HEK293 (cell line): ENCODE measurements around the gene NGB.

Experiments used
- CTCF ChIA-PET: fragments of 350-600 bp; formaldehyde crosslinking; extraction: SDS; loops from one replicate; lab custom pipeline; 2021; ENCODE audit warnings: antibody characterized with exemption; lab: Yijun Ruan, JAX
- POLR2A ChIA-PET: fragments of 300-600 bp; formaldehyde crosslinking; extraction: SDS; loops from one replicate; lab custom pipeline; 2020; ENCODE audit warnings: antibody characterized with exemption, inconsistent platforms; lab: Yijun Ruan, JAX
- H3K27ac ChIP-seq: fragments of 200-500 bp; sonication (Bioruptor generic); 2 replicates; pipeline ENCODE4 v1.5.1; 2014; ENCODE audit warnings: low read depth, low read length, control low read depth, inconsistent platforms; ENCODE audit errors: extremely low read depth
- H3K36me3 ChIP-seq, 2 experiments: fragments of 200-500 bp in 1 of 2; sonication (Bioruptor generic) in 1 of 2; 1 replicate in 1 of 2; 2 replicates in 1 of 2; pipeline ENCODE4 v1.5.1; 2014 to 2017; ENCODE audit warnings: inconsistent platforms in 2 of 2, low read length in 2 of 2; ENCODE audit not compliant: control insufficient read depth in 2 of 2, insufficient read depth in 1 of 2
- H3K4me1 ChIP-seq: fragments of 200-500 bp; sonication (Bioruptor generic); 2 replicates; pipeline ENCODE4 v1.5.1; 2014; ENCODE audit warnings: mild to moderate bottlenecking, low read length, inconsistent platforms; ENCODE audit not compliant: control insufficient read depth, insufficient read depth
- H3K4me3 ChIP-seq: 2 replicates; pipeline ENCODE4 v1.5.1; 2011; ENCODE audit warnings: low read depth, mild to moderate bottlenecking, control low read depth, low read length, moderate library complexity
- H3K9me3 ChIP-seq: fragments of 200-500 bp; sonication (Bioruptor generic); 2 replicates; pipeline ENCODE4 v1.5.1; 2014; ENCODE audit warnings: low read depth, low read length, inconsistent platforms; ENCODE audit not compliant: control insufficient read depth, insufficient read depth
- AEBP2 ChIP-seq: fragments of 450-650 bp; formaldehyde crosslinking; IDR thresholded peaks from 2 replicates; pipeline ENCODE4 v1.5.1; 2016; ENCODE audit warnings: missing biosample characterization, missing genetic modification characterization, borderline replicate concordance
- BCL6B ChIP-seq: fragments of 450-650 bp; formaldehyde crosslinking; IDR thresholded peaks from 2 replicates; pipeline ENCODE4 v1.5.1; 2017; ENCODE audit warnings: missing biosample characterization, missing genetic modification characterization
- EGR2 ChIP-seq: fragments of 450-650 bp; formaldehyde crosslinking; IDR thresholded peaks from 2 replicates; pipeline ENCODE4 v1.5.1; 2016; ENCODE audit warnings: low read depth, missing biosample characterization, missing genetic modification characterization
- ELK4 ChIP-seq: IDR thresholded peaks from 2 replicates; pipeline ENCODE4 v1.6.1; 2011; ENCODE audit warnings: mild to moderate bottlenecking, low read depth, low read length, borderline replicate concordance
- GLIS2 ChIP-seq: fragments of 450-650 bp; formaldehyde crosslinking; IDR thresholded peaks from 2 replicates; pipeline ENCODE4 v1.5.1; 2016; ENCODE audit warnings: missing biosample characterization, missing genetic modification characterization
- MYNN ChIP-seq: fragments of 450-650 bp; formaldehyde crosslinking; IDR thresholded peaks from 2 replicates; pipeline ENCODE4 v1.5.1; 2016; ENCODE audit warnings: missing biosample characterization, missing genetic modification characterization, borderline replicate concordance
- MZF1 ChIP-seq: fragments of 450-650 bp; formaldehyde crosslinking; IDR thresholded peaks from 2 replicates; pipeline ENCODE4 v1.5.1; 2017; ENCODE audit warnings: missing biosample characterization, missing genetic modification characterization, borderline replicate concordance
- PBX3 ChIP-seq: sonication (generic); formaldehyde crosslinking; IDR thresholded peaks from 2 replicates; pipeline ENCODE4 v1.8.1; 2022; ENCODE audit warnings: mild to moderate bottlenecking, moderate library complexity, missing genetic modification reagents
- PRDM6 ChIP-seq: fragments of 450-650 bp; formaldehyde crosslinking; IDR thresholded peaks from 2 replicates; pipeline ENCODE4 v1.5.1; 2017; ENCODE audit warnings: missing biosample characterization, missing genetic modification characterization
- SETDB1 ChIP-seq: IDR thresholded peaks from one replicate; pipeline ENCODE4 v1.6.1; 2017; ENCODE audit warnings: mild to moderate bottlenecking, low read length, moderate library complexity, mixed read lengths; ENCODE audit not compliant: insufficient read length
- TRIM28 ChIP-seq: IDR thresholded peaks from 2 replicates; pipeline ENCODE4 v1.6.1; 2011; ENCODE audit warnings: low read length, control low read depth, borderline replicate concordance
- ZBTB48 ChIP-seq: fragments of 450-650 bp; formaldehyde crosslinking; IDR thresholded peaks from 2 replicates; pipeline ENCODE4 v1.5.1; 2016; ENCODE audit warnings: missing biosample characterization, missing genetic modification characterization
- ZFP69B ChIP-seq: fragments of 450-650 bp; formaldehyde crosslinking; IDR thresholded peaks from 2 replicates; pipeline ENCODE4 v1.5.1; 2016; ENCODE audit warnings: missing biosample characterization, missing genetic modification characterization
- ZNF169 ChIP-seq: fragments of 450-650 bp; formaldehyde crosslinking; IDR thresholded peaks from 2 replicates; pipeline ENCODE4 v1.5.1; 2016; ENCODE audit warnings: missing biosample characterization, missing genetic modification characterization
- ZNF239 ChIP-seq: fragments of 450-650 bp; formaldehyde crosslinking; IDR thresholded peaks from 2 replicates; pipeline ENCODE4 v1.5.1; 2016; ENCODE audit warnings: missing biosample characterization, missing genetic modification characterization
- ZNF274 ChIP-seq, 2 experiments: fragments of 200-500 bp in 1 of 2; fragments of 450-650 bp in 1 of 2; sonication (Bioruptor generic) in 1 of 2; formaldehyde crosslinking in 1 of 2; IDR thresholded peaks; 2 replicates each; pipeline versions ENCODE4 v1.5.1 to v1.6.1; 2014 to 2016; ENCODE audit warnings: borderline replicate concordance in 1 of 2, inconsistent platforms in 1 of 2, low read length in 1 of 2, missing biosample characterization in 1 of 2, missing genetic modification characterization in 1 of 2
- ZNF354C ChIP-seq: fragments of 450-650 bp; formaldehyde crosslinking; IDR thresholded peaks from 2 replicates; pipeline ENCODE4 v1.5.1; 2016; ENCODE audit warnings: missing biosample characterization, missing genetic modification characterization, low read depth, borderline replicate concordance
- ZNF449 ChIP-seq: fragments of 450-650 bp; formaldehyde crosslinking; IDR thresholded peaks from 2 replicates; pipeline ENCODE4 v1.5.1; 2017; ENCODE audit warnings: missing biosample characterization, mild to moderate bottlenecking, missing genetic modification characterization, moderate library complexity
- ZNF555 ChIP-seq: fragments of 450-650 bp; formaldehyde crosslinking; conservative IDR thresholded peaks from 2 replicates; pipeline ENCODE4 v1.5.1; 2017; ENCODE audit warnings: missing biosample characterization, mild to moderate bottlenecking, missing genetic modification characterization, inconsistent platforms
- ZNF626 ChIP-seq: fragments of 450-650 bp; sonication (Bioruptor Pico); formaldehyde crosslinking; IDR thresholded peaks from 2 replicates; pipeline ENCODE4 v1.5.1; 2018; ENCODE audit warnings: missing biosample characterization, missing genetic modification characterization, inconsistent platforms
- ZNF629 ChIP-seq: fragments of 450-650 bp; formaldehyde crosslinking; IDR thresholded peaks from 2 replicates; pipeline ENCODE4 v1.5.1; 2017; ENCODE audit warnings: missing biosample characterization, missing genetic modification characterization
- ZNF747 ChIP-seq: fragments of 450-650 bp; formaldehyde crosslinking; IDR thresholded peaks from 2 replicates; pipeline ENCODE4 v1.5.1; 2016; ENCODE audit warnings: missing biosample characterization, missing genetic modification characterization
- ZNF843 ChIP-seq: fragments of 450-650 bp; formaldehyde crosslinking; IDR thresholded peaks from 2 replicates; pipeline ENCODE4 v1.5.1; 2016; ENCODE audit warnings: missing biosample characterization, missing genetic modification characterization

The NGB gene

GRCh38 chr14:77266336-77266735, 4.7 kb downstream of the NGB start (continued):
- TF ChIP-seq ZNF274 (IDR thresholded peaks at IDR 0.05; ENCODE audit: low read length) (no peak), ZNF274 (tag by site-specific recombination; IDR thresholded peaks at IDR 0.05; ENCODE audit: borderline replicate concordance) (no peak), PBX3 (CRISPR knock-in tag) (no peak)

- ChIA-PET POLR2A (no interaction called here), CTCF (no interaction called here)
These were observed 5.3 kb downstream of the NGB start for GRCh38 chr14:77265561-77266335.

GRCh38 chr14:77265187-77265515, 5.9 kb downstream of the NGB start:
- Histone ChIP-seq H3K27ac (no peak overlapping the region), H3K4me1 (no peaks in the 10 kb centered on the region), H3K9me3 (no peaks in the 10 kb centered on the region), H3K4me3 (no peak overlapping the region), H3K36me3 (no peaks in the 10 kb centered on the region)
- no peak for TF ChIP-seq MZF1 (tag by site-specific recombination)
- TF ChIP-seq SETDB1: no peak
- TF ChIP-seq AEBP2: no peak
- TF ChIP-seq ZFP69B (tag by site-specific recombination): no peak
- TF ChIP-seq PRDM6 (tag by site-specific recombination): no peak
- no peak for TF ChIP-seq ZNF239 (tag by site-specific recombination)
- TF ChIP-seq ZNF843 (tag by site-specific recombination): no peak
- POLR2A ChIA-PET: no interaction called here
- CTCF ChIA-PET: interaction anchor here (0.8 kb wide), 1 partner anchor 50 kb away, joined by 5 read pairs; no protein-coding TSS in a partner anchor

More at GRCh38 chr14:77265561-77266335, 5.3 kb downstream of the NGB start:
- H3K36me3 ChIP-seq: no peaks in the 10 kb centered on the region
- no peaks in the 10 kb centered on the region for H3K9me3 ChIP-seq
- no peaks in the 10 kb centered on the region for H3K4me1 ChIP-seq
- no peak overlapping the region for H3K27ac ChIP-seq
- no peak for TF ChIP-seq ZNF555 (tag by site-specific recombination)
- TF ChIP-seq MYNN: no peak
- no peak for TF ChIP-seq ZBTB48 (tag by site-specific recombination)
- no peak for TF ChIP-seq ZNF449
- no peak for TF ChIP-seq BCL6B (tag by site-specific recombination)
- TF ChIP-seq ZNF747: no peak
- TF ChIP-seq ZNF626 (tag by site-specific recombination): no peak
- TF ChIP-seq TRIM28: no peak
- TF ChIP-seq ZNF629: no peak
- no peak for TF ChIP-seq ZNF169 (tag by site-specific recombination)
- no peak for TF ChIP-seq GLIS2 (tag by site-specific recombination)
- no peak for TF ChIP-seq EGR2 (tag by site-specific recombination)
- TF ChIP-seq ELK4: no peak
- no peak for TF ChIP-seq ZNF354C
- no peak for TF ChIP-seq SETDB1
- no peak overlapping the region for H3K4me3 ChIP-seq
